ENCODE results near the gene ORMDL3. TPM values are rescaled to one million over a fixed set of nuclear protein-coding genes. Genes with fewer than 3 reads are reported as not detected.

The ORMDL3 gene
- total RNA-seq, 1 donor = 61.7 TPM

GRCh38 chr17:39933912-39934311, 6.5 kb upstream of the ORMDL3 start:
- no peak for TF ChIP-seq CTCF (IDR thresholded peaks at IDR 0.05; ENCODE audit: insufficient read depth, low read depth, low read length)
- no peak for DNase-seq (ENCODE audit: low read depth)
- no peak overlapping the region for H3K4me3 ChIP-seq (ENCODE audit: low read depth, low read length)

- peak; percentile 72 for DNase-seq (ENCODE audit: low read depth)
- H3K4me3 ChIP-seq (ENCODE audit: low read depth, low read length) = no peak overlapping the region
- no peak for TF ChIP-seq CTCF (IDR thresholded peaks at IDR 0.05; ENCODE audit: insufficient read depth, low read depth, low read length)
Measured at GRCh38 chr17:39929646-39930407, 2.4 kb upstream of the ORMDL3 start.

GRCh38 chr17:39928858-39929645, 1.7 kb upstream of the ORMDL3 start:
- peak; percentile 92 for DNase-seq (ENCODE audit: low read depth)
- no peak overlapping the region for H3K4me3 ChIP-seq (ENCODE audit: low read depth, low read length)
- no peak for TF ChIP-seq CTCF (IDR thresholded peaks at IDR 0.05; ENCODE audit: insufficient read depth, low read depth, low read length)

- DNase-seq (ENCODE audit: low read depth) = no peak
- peak overlapping the region; percentile 92 for H3K4me3 ChIP-seq (ENCODE audit: low read depth, low read length)
- TF ChIP-seq CTCF (IDR thresholded peaks at IDR 0.05; ENCODE audit: insufficient read depth, low read depth, low read length) = no peak
Measured at GRCh38 chr17:39927929-39928857, 792 bp upstream of the ORMDL3 start.

GRCh38 chr17:39926588-39927100, 757 bp downstream of the ORMDL3 start:
- peak overlapping the region; percentile 92 for H3K4me3 ChIP-seq (ENCODE audit: low read depth, low read length)
- TF ChIP-seq CTCF (IDR thresholded peaks at IDR 0.05; ENCODE audit: insufficient read depth, low read depth, low read length) = no peak
- peak; percentile 52 for DNase-seq (ENCODE audit: low read depth)

- no peak for DNase-seq (ENCODE audit: low read depth)
- H3K4me3 ChIP-seq (ENCODE audit: low read depth, low read length) = peak overlapping the region; percentile 92
- TF ChIP-seq CTCF (IDR thresholded peaks at IDR 0.05; ENCODE audit: insufficient read depth, low read depth, low read length) = no peak
Measured at GRCh38 chr17:39926135-39926587, 1.2 kb downstream of the ORMDL3 start.
